ENCODE data around the gene TRIM49D2. TPM values are rescaled to one million over a fixed set of nuclear protein-coding genes. Genes with fewer than 3 reads are reported as not detected.
"Not testable (repeated sequence)": the region's sequence is repeated elsewhere in the genome, so short reads cannot be mapped to it uniquely, and the experiment has no call there.

TRIM49D2 gene, protein sequence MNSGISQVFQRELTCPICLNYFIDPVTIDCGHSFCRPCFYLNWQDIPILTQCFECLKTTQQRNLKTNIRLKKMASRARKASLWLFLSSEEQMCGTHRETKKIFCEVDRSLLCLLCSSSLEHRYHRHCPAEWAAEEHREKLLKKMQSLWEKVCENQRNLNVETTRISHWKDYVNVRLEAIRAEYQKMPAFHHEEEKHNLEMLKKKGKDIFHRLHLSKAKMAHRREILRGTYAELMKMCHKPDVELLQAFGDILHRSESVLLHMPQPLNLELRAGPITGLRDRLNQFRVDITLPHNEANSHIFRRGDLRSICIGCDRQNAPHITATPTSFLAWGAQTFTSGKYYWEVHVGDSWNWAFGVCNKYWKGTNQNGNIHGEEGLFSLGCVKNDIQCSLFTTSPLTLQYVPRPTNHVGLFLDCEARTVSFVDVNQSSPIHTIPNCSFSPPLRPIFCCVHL
- total RNA-seq (2014; rRNA removed; shearing (Covaris generic)) = not detected in 2 replicates
- polyA plus RNA-seq (2015; cell fraction: cytosol; rRNA removed) = not detected in 2 replicates
- not detected in 2 replicates for polyA plus RNA-seq (2015; cell fraction: nucleus; rRNA removed)

GRCh38 chr11:89923764-89924163 is at the start of gene TRIM49D2:
TRIM49D2 (plus strand) TSS chr11:89924064; CDS start chr11:89926762, 2,698 bp downstream.
- in situ Hi-C loops (cut with HindIII; ENCODE audit: low pct_unique_long_range_greater_than_20kb, low sequenced_read_pairs); DNase-seq (ENCODE audit: low read depth, low spot score): not testable (repeated sequence)

DNA sequence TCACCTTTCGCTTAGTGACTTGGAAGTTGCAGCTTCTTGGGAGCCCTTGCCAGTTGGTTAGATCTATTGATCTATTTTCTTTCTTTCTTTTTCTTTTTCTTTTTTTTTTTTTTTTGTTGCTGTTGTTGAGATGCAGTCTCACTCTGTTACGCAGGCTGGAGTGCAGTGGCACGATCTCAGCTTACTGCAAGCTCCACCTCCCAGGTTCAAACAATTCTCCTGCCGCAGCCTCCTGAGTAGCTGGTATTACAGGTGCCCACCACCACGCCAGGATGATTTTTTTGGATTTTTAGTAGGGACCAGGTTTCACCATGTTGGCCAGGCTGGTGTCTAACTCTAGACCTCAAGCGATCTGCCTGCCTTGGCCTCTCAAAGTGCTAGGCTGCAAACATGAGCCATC is 46.4 kb upstream of the TRIM49D2 start:
- DNase-seq (ENCODE audit: low read depth, low spot score); in situ Hi-C loops (cut with HindIII; ENCODE audit: low pct_unique_long_range_greater_than_20kb, low sequenced_read_pairs): not testable (repeated sequence)

- DNase-seq (ENCODE audit: low read depth, low spot score); in situ Hi-C loops (cut with HindIII; ENCODE audit: low pct_unique_long_range_greater_than_20kb, low sequenced_read_pairs): not testable (repeated sequence)
Measured at GRCh38 chr11:89893245-89893644, 30.6 kb upstream of the TRIM49D2 start.

GRCh38 chr11:89900809-89901208 is 23.1 kb upstream of the TRIM49D2 start:
- in situ Hi-C loops (cut with HindIII; ENCODE audit: low pct_unique_long_range_greater_than_20kb, low sequenced_read_pairs); DNase-seq (ENCODE audit: low read depth, low spot score): not testable (repeated sequence)

- no peak for DNase-seq (ENCODE audit: low read depth, low spot score)
- in situ Hi-C loops (cut with HindIII; ENCODE audit: low pct_unique_long_range_greater_than_20kb, low sequenced_read_pairs) = no loop called here
Measured at GRCh38 chr11:89922195-89922660, 1.6 kb upstream of the TRIM49D2 start, which contains the start of gene TRIM49D1. TRIM49D1 (minus strand) TSS chr11:89922245; CDS start chr11:89917710, 4,535 bp downstream.

DNA sequence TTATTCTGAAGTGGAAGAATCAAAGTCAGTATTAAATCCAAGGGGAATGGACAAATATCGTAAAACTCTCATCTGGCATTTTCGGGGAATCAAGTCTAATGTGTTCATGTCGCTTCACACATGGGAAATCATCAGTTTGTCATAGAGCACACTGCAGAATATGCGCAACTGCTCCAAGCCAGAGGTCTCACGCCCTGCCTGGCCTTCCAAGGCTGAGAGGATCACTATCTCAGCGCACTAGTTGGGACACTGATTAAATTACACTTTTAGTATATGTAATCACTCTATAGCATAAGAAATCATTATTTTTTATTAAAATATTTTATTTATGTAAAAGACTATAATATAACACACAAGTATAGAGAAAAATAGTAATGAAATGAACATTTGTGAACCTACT is 37.0 kb downstream of the TRIM49D2 start:
- DNase-seq (ENCODE audit: low read depth, low spot score); in situ Hi-C loops (cut with HindIII; ENCODE audit: low pct_unique_long_range_greater_than_20kb, low sequenced_read_pairs): not testable (repeated sequence)

- DNase-seq (ENCODE audit: low read depth, low spot score); in situ Hi-C loops (cut with HindIII; ENCODE audit: low pct_unique_long_range_greater_than_20kb, low sequenced_read_pairs): not testable (repeated sequence)
Measured at GRCh38 chr11:89965737-89966136, 41.9 kb downstream of the TRIM49D2 start, which contains the start of gene TRIM64. TRIM64 (plus strand) TSS chr11:89966037; CDS start chr11:89968504, 2,467 bp downstream.

Small RNA genes lying within 50 kb of the gene (small RNA-seq; reads per million reads assigned to genes)
- 0 reads per million in 2 experiments for gene AP004607.1

Other genes with a start within 250 kb of the TRIM49D2 start
- not detected in 2 replicates for gene TRIM77, start 213.8 kb upstream of the TRIM49D2 start, total RNA-seq (2014; rRNA removed; shearing (Covaris generic))
- gene TRIM49, start 115.5 kb upstream of the TRIM49D2 start, total RNA-seq (2014; rRNA removed; shearing (Covaris generic)) = not detected in 2 replicates
- not detected in 2 replicates for gene TRIM64B, start 45.6 kb upstream of the TRIM49D2 start, total RNA-seq (2014; rRNA removed; shearing (Covaris generic))
- gene TRIM49D1, start 1.8 kb upstream of the TRIM49D2 start, total RNA-seq (2014; rRNA removed; shearing (Covaris generic)) = not detected in 2 replicates
- not detected in 2 replicates for gene TRIM64, start 42.0 kb downstream of the TRIM49D2 start, total RNA-seq (2014; rRNA removed; shearing (Covaris generic))
- gene TRIM49C, start 107.0 kb downstream of the TRIM49D2 start, total RNA-seq (2014; rRNA removed; shearing (Covaris generic)) = not detected in 2 replicates
- gene UBTFL1, start 161.9 kb downstream of the TRIM49D2 start, total RNA-seq (2014; rRNA removed; shearing (Covaris generic)) = not detected in 2 replicates
- gene NAALAD2, start 210.6 kb downstream of the TRIM49D2 start, total RNA-seq (2014; rRNA removed; shearing (Covaris generic)) = 1.8 and 2.5 TPM in 2 replicates